Stimulated activated CD8-positive, alpha-beta memory T cell treated with anti-CD3 and anti-CD28 coated beads, Interleukin-2, amount 100 ng/mL, for 1 hour (primary cell): ENCODE results near the gene RHOBTB1.

Source experiments
- DNase-seq, 2 donors: peaks; one replicate each; pipeline ENCODE4 v3.0.0-alpha.2; 2020; ENCODE audit warnings: low read depth in 2 of 2

Gene RHOBTB1

DNA sequence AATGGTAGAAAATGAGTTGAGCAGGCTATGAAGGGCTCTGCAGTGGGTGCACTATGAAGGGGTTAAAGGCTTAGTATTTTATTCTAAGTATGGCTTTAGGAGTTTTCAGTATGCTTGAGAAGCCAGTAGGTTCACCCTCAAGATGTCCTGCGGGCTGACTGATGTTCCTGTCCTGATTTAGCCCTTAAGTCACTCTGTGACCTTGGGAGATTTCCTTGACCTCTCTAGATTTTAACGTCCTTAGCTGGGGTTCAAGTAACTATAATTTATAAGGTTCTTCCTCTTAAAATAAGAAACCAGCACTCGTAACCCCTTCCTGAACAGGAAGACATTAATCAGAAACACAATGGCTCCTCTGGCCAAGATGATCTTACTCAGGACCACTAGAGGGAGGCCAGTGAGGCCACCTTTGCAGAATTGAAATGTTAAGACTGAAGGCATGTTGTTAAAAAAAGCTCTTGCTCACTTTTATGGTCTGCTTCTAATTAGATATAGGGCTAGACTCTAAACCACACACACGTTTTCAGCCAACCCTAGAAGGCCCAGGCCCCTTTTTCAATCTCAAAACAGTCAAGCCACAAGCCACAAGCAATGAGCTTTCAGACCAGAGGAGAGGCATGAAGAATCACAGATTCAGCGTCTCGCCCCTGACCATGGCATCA is 123.8 kb downstream of the RHOBTB1 start:
- no peak for DNase-seq
